HG02840 (cell line): ENCODE results near the gene OVCH1.

Source experiments
- ATAC-seq: cut with Tn5 transposase; IDR thresholded peaks from one replicate; pipeline ENCODE4 v1.9.1; 2021; ENCODE audit warnings: mild to moderate bottlenecking, moderate library complexity, moderate number of reproducible peaks; ENCODE audit not compliant: unreplicated experiment, low FRiP score

OVCH1 gene, protein sequence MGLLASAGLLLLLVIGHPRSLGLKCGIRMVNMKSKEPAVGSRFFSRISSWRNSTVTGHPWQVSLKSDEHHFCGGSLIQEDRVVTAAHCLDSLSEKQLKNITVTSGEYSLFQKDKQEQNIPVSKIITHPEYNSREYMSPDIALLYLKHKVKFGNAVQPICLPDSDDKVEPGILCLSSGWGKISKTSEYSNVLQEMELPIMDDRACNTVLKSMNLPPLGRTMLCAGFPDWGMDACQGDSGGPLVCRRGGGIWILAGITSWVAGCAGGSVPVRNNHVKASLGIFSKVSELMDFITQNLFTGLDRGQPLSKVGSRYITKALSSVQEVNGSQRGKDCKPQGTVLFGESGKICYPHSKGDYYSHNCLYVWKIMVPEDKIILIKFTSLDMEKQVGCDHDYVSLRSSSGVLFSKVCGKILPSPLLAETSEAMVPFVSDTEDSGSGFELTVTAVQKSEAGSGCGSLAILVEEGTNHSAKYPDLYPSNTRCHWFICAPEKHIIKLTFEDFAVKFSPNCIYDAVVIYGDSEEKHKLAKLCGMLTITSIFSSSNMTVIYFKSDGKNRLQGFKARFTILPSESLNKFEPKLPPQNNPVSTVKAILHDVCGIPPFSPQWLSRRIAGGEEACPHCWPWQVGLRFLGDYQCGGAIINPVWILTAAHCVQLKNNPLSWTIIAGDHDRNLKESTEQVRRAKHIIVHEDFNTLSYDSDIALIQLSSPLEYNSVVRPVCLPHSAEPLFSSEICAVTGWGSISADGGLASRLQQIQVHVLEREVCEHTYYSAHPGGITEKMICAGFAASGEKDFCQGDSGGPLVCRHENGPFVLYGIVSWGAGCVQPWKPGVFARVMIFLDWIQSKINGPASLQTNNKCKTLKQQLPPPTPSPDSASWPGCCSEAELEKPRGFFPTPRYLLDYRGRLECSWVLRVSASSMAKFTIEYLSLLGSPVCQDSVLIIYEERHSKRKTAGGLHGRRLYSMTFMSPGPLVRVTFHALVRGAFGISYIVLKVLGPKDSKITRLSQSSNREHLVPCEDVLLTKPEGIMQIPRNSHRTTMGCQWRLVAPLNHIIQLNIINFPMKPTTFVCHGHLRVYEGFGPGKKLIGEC

DNA sequence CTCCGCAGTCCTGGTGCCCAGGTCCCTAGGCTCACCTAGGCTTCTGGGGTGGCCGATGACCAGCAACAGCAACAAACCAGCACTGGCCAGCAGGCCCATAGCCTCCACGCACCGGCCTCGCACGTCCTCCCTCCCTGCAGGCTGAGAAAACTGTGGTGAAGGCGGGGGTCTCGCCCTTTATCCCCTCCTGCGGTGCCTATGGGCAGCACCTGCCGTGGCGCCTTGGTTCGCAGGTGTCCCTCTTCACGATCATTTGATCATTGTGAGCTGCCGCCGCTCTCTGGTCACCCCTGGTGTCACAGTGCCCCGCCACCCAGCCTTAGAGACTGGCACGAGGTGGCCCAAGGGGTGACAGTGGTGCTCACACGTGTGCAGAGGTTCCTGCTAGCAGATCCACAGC is at the start of gene OVCH1:
Gene OVCH1, minus strand, starts transcription at position 99 of the 400 bp plus-strand sequence. Its CDS starts 0 bp downstream, at position 99.
- ATAC-seq = no peak

DNA sequence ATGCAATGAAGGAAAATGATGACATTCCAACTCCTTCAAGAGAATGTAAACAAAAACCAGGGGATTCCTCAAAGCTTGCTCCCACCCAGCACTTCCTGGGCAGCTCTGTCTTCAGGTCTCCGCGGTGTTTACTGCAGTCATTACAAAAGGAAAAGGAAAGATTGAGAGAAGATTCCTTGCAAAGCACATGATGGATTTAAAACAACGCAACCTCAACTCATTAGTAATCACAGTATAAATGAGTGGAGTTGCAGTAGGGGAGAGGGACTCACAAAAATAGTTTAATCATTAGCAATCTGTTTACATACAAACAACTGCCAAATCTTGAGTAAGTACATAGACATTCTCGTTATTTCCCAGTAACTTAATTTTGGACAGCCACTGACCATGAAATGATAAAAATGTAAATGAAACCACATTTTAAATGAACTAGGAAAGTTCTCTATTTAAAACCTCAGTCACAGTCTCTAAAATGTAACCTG is 49.7 kb upstream of the OVCH1 start:
- no peak for ATAC-seq

DNA sequence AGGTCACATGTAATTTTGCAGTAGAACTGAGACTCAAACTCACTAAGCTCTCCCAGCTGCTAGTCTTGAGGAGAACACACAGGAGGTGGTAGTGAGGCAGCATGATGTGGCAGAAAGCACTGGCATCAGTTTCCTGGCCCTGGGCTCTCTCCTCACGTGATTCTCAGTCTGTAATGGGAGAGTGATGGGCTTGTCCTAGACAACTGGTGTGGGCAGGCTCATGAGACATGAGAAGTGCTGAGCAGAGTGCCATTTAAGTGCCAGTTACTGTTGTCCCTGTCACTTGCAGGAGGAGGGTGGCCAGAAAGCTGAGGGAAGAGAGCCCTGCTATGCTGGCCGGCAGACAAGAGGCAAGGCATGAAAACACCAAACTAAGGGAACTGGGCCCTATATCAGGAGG is 48.5 kb upstream of the OVCH1 start:
- no peak for ATAC-seq

DNA sequence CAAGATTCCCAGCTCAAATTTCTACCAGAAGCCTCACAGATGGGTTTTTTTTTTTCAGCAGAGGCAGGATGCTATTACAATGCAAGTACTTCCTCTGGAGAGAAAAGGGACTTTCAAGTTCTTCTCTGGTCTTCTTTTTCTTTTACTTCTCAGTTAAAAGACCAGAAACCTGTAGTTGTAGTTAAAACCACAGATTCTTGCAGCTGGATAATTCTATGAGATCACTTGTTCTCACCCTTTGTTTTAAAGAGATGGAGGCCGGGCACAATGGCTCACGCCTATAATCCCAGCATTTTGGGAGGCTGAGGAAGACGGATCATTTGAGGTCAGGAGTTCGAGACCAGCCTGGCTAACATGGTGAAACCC is 47.6 kb upstream of the OVCH1 start:
- ATAC-seq = no peak

DNA sequence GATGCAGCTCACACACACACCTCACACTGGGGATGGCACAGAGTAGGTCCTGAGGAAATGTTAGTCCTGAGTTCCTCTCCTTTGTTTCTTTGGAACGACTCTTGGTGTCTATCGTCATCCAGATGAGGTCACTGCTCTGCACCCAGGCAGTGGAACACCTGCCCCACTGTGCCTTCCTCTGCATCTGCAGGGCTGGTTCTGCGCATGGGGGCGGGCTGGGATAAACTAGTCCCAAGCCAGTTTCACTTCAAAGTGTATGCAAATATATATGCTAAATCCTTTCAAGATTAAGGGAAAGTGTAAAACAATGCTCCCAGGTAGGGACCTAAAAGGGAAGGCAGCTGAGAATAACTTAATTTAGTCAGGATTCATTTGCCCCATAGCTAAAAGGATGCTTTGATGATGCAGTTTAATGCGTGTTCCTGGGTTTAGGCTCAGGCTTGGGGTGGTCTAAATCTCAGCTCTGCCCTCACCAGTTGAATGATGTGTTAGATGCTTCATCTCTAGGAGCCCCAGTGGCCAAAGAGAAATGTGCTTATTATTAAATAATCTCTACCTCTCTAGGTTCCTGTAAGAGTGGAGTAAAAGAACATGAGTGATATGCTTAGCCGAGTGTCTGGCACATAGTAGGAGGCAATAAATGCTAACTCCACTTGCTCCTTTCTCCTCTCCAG is 47.1 kb upstream of the OVCH1 start:
- no peak for ATAC-seq

DNA sequence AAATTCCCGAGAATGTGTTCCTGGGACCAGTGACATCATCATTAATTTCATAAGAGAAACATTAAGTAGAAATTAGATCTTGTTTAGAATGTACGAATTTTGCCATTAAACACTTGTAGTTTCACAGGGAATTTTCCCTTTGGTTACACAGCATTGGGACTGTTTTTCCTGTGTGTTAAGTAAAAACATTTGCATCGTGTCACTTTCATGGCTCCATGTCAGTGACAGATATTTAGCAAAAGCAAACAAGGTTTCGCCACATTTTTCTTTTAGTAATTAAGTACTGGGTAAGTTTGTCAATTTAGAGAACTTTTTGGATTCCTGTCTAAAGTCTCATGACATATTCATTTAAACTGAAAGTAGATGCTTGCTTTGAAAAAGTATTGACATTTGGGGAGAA is 45.5 kb upstream of the OVCH1 start:
- no peak for ATAC-seq

DNA sequence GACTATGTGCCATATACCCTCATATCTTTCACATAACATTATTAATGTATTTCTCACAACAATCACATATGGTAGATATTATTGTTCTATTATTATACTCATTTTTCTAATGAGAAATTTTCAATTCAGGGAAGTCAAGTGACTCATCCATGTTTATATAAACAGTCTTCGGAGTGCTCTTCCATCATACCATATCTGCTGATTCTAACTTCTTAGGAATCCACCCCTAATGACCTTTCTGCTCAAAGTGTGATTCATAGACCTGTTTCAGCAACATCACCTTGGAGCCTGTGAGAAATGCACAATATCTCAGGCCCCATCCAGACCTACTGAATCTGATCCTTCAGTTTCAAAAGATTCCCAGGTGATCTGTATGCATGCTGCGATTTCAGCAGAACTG is 39.8 kb upstream of the OVCH1 start:
- no peak for ATAC-seq

DNA sequence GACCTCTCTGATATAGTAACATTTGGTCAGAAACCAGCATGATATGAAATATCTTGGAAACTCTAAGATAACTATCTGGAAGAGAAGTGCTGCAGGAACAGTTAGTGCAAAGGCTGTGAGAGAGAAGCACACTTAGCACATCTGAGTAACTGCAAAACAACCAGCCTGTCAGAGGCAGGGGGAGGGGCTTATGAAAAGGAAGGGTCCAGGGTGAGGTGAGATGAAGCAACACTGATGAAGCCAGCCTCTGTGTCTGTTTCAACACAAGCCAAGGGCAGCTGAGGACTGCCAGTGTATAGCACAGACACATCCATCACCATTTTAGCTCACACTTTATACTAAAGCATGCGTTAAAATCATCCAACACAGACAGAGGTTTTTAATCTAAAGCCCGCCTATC is 37.4 kb upstream of the OVCH1 start:
- no peak for ATAC-seq

DNA sequence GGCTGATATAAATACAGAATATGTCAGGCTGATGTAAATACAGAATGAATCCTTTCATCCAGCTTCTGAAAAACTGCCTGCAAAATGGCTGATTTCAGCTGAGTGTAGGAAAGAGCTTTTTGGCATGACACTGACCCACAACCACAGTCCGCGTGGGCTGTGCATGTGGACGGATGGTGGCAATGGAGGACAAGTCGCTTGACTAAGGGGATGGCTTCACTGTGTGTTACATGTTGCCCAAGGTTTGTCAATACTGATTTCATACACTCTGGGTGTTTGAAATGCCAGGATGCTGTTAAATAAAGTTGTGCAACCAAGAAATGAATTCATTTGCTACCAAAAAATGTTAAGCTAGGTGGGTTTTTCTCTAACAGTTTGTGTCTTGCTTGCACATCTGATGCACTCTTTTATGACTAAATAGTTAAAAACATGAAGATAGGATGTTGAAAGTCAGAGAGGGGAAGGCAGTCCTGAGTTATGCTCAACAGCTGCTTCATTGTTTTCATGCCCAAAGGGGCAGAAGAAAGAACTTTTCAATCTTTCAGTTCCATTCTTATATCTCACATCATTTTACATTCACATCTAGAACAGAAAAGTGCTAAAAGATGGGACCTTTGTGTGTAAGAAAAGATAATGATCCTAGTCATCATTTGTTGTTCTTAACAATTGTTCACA is 36.5 kb upstream of the OVCH1 start:
- no peak for ATAC-seq

DNA sequence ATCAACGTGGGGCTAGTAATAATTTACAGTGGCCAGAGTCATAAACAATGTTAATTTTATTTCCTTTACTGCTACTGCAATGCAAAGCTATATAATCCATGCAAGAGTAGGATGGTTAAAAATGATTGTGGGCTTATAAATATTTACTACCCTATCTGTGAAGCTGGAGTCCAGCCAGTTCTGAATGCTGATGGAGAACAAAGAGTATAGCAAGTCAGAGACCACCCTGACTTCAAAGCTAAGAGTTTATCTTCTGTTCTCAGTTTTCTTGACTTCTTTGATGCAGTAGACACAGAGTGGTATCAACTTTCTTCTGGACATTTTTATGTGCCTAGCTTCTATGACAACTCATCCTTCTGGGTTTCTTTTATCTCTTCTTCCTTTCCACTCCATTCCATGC is 34.0 kb upstream of the OVCH1 start:
- no peak for ATAC-seq

DNA sequence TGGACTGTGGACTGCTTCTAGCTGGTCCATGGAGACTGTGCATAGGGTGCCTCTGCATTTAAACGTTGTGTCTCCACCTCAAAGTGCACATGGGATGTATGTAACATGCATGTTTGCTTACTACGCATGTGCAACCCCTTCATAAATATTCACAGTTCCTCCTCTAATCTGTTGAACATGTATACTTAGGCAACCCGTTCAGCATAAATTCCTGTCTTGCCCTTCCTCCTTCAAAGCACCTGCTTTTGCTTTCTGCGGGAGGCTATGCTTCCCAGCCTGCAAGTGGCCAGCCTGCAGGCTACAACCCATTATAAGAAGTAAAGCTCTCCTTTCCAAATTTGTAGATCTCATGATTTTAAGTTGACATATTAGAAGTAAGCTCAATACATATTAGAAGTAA is 33.0 kb upstream of the OVCH1 start:
- no peak for ATAC-seq

DNA sequence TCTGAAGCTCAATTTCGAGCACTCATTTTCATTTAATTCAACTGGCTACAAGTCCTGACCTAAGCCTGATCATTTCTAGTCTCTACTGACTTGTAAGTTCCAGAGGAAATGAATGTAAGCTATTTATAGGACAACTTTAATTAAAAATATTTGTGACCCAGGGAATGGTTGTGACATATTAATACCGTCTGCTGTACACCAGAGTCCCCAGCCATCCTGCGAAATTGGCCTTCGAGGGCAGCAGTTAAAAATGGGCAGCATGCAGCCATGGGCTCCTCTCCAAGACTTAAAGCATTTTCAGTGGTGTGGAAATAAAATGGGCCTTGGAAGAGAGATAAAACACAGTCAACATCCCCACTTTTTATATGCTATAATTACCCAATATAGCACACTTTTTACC is 30.7 kb upstream of the OVCH1 start:
- no peak for ATAC-seq

DNA sequence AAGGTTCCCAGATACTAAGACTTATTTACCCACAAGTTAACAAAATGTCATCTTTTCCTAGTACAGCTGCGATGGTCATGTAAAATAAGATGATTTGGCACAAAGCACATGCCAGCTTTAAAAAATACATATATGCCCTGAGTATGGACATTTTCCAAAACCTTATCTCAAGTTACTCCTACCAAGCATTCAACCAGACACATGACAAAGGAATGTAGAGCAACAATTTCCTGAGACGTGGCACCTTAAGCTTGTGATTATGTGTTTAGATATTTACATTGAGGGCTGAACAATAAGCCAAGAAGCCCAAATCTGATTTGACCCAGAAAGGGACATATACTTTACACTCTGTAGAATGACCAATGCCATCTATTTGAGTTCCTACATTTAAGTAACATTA is 24.5 kb upstream of the OVCH1 start:
- ATAC-seq = no peak

DNA sequence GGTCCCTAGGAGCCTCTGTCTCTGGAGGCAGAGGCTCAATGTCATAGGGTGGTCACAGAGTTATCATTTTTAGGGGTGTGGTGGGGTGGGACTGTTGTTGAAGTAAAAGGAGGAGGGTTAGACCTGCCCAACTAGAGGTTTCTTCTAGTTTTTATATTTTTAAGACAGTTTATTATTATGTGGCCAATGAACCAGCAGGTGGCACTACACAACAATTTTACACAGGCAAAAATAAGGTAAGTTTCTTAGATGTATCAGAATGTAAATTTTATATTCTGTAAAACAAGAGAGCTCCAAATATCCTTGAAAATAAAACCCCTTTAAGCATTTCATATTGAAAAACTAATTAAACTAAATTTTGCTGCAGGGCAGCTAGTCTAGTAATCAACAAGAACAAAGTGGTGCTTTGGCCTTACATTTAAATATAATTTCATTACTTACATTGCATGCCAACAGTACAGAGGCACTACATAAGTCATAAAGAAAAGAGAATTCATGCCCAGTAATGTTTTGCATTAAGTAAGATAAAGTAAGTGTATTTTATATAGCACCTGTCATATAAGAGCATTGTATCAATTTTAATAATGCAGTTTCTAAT is 22.2 kb upstream of the OVCH1 start:
- no peak for ATAC-seq

DNA sequence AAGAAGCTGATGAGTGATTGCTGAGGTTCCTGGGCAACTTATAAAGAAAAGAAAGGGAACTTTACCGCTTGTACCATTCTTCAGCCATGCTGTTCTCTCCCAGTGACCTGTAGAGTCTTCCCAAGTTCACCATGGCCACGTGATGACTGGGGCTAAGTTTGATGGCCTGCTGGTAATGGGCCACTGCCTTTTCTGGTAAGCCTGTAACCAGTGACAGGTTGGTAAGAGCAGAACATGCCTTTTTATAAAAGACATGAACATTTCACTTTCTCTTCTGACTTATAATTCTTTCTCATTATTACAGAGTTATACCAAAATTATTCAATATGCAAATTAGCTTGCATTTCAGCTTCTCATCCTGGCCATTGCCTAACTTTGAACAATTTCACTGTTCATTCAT is 20.9 kb upstream of the OVCH1 start:
- ATAC-seq = no peak

DNA sequence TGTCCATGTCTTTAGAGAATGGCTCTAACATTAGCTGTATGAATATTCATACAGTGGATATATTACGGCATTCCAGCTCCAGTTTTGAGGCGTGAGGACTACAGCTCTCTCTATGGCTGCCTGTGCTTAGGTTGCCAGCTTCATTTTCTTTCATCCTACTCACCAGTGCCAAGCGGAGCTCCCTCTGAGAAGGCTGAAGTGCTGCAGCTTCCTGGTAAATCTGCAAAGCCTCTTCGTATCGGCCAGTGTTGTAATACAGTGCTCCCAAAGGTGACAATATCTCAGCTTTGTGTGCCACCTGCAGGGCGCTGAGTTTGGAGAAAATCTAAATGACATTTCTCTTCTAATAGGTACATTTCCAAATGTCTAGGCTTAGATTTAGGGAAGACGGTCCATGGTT is 19.8 kb upstream of the OVCH1 start:
- ATAC-seq = no peak

DNA sequence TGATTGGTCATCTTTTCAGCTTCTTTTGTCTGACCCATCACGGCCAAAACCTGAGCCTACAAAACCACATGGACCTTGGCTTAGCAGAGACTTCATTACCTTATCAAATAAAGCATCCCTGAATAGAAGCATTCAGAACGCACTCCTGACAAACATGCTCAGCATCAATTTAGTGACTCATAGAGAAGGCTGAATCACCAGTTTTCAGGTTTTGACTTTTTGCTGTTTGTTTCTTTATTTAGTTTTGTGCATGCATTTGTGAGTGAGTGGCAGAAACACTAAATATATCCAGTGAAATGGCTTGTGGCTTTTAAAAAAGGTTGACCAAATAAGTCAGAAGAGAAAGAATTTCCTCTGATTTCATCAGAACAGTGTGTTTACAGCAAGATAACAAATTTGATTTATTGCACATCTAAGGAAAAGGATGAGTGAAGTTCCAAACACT is 19.0 kb upstream of the OVCH1 start:
- no peak for ATAC-seq

DNA sequence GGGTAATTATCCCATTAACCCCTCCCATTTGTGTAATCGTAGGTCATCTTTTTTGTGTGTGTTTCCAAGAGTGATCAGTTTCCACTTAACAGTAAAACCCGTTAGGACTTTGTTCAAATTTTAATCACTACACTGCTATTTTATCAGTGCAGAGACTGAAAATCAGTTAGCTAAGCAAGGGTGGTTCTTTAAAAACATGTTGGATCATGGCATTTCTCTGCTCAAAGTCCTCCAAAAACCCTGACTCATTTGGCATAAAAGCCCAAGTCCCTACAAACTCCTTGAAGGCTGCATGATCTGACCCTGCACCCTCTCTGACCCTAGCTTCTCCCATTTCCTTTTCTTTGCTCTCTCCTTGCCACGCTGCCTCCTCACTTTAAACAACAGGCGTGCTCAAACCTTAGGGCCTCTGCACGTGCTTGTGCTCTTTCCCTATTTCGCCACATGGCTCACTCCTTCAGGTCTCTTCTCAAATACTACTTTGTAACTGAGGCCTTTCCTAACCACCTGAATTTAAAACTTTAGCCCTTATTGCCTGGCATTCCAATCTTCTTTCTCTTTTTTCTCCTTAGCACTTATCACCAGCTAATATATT is 13.2 kb upstream of the OVCH1 start:
- no peak for ATAC-seq

DNA sequence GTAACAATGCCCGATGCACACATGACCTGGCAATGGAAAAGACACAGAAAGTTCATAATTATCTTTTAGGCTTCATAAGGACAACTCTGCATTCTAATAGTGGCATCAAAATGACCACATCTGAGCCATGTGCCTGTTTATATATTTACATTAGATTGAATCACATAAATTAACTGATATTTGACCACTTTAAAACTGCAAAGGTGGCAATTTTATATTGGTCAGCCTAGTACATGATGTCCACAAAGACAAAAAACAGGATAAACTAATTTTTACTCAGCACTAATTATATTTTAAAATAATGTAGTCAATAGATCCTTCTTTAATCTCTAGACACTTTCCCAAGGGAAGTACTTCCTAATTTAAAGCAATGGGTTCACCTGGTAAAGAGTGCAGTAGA is 12.0 kb upstream of the OVCH1 start:
- no peak for ATAC-seq
